Activated CD4-positive, alpha-beta T cell treated with anti-CD3 and anti-CD28 coated beads, Interleukin-2, amount 10 ng/mL, durations not matched to agents 7 days and 5 days (primary cell): Measurements from ENCODE around the gene HSP90AA1. TPM values are rescaled to one million over a fixed set of nuclear protein-coding genes. Genes with fewer than 3 reads are reported as not detected.
"Not testable (repeated sequence)": the region's sequence is repeated elsewhere in the genome, so short reads cannot be mapped to it uniquely, and the experiment has no call there.

Experiments used
- CTCF ChIA-PET: fragments of 350-600 bp; sonication (Branson Sonifier 250); formaldehyde crosslinking; loops from one replicate; lab custom pipeline; 2021; ENCODE audit warnings: antibody characterized with exemption; lab: Charles Lee
- POLR2A ChIA-PET: fragments of 350-600 bp; sonication (Branson Sonifier 250); formaldehyde crosslinking; loops from one replicate; lab custom pipeline; 2021; ENCODE audit warnings: antibody characterized with exemption; lab: Charles Lee
- DNase-seq: peaks from one replicate; pipeline ENCODE4 v3.0.0-alpha.2; 2020
- H3K27ac Mint-ChIP-seq: one replicate; pipeline ENCODE4 v1.8.0; 2021; ENCODE audit warnings: mild to moderate bottlenecking, moderate library complexity, mixed read lengths
- H3K27me3 Mint-ChIP-seq: one replicate; pipeline ENCODE4 v1.8.0; 2021; ENCODE audit warnings: mixed read lengths
- H3K36me3 Mint-ChIP-seq: one replicate; pipeline ENCODE4 v1.8.0; 2021; ENCODE audit warnings: low read depth, mixed read lengths
- H3K4me1 Mint-ChIP-seq: one replicate; pipeline ENCODE4 v1.8.0; 2021; ENCODE audit warnings: mixed read lengths
- H3K4me3 Mint-ChIP-seq: one replicate; pipeline ENCODE4 v1.8.0; 2021; ENCODE audit warnings: mild to moderate bottlenecking, moderate library complexity, mixed read lengths
- H3K9me3 Mint-ChIP-seq: one replicate; pipeline ENCODE4 v1.8.0; 2021; ENCODE audit warnings: mixed read lengths
- total RNA-seq, 2 experiments: library from RNA; stranded (reverse); gene quantifications; one replicate each; pipeline ENCODE4 v1.2.3, GENCODE V29; 2021

Gene HSP90AA1
- total RNA-seq, result 100 to 1,000 TPM; 527 to 575 TPM

DNA sequence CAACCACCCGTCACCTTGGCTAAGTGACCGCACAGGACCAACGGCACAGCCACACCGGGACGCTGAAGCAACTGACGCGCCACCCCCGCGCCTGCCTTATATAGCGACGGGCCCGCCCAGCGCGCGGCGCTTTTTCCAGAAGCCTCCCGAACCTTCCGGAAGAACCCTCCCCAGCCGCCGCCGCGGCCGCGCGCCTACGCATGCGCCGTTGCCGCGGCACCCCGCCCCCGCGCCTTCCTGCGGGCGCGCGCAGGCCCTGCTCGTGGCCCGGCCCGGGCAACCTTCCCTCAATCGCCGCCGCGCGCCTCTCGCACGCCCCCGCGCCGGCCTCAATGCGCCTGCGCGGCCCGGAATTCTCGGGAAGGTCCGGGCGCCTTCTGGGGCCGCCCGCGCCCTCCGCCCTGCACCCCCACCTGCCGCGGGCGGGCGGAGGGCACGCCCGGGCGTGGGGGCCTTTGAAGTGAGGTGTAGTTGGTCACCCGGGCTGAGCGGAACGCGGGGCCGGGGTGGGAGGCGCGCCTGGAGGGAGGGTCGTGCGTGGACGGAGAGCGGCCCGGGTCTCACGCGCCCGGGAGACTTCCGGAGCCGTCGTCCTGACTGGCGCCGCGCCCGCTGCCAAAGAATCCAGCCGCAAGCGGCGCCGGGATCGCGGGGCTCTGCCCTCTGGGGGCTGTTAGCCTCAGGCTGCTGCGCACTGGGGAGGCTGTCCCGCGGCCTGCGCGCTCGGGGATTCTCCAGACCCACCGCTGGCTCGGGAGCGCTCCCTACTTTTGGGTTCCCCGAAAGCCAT, at the start of gene HSP90AA1:
Gene HSP90AA1, minus strand, starts transcription at position 73 of the 790 bp plus-strand sequence. CDS start 666 bp downstream, outside the sequence.
- H3K4me3 Mint-ChIP-seq, result peak within 1 kb of the TSS; percentile 97
- ChIA-PET POLR2A (no interaction called here), CTCF (interaction anchor here (0.6 to 0.7 kb wide), 4 partner anchors 38 to 647 kb away, joined by 3 read pairs; no protein-coding TSS in a partner anchor)
- H3K27ac Mint-ChIP-seq, result peak within 1 kb of the TSS; percentile 91
- no peaks in the 10 kb centered on the region for H3K9me3 Mint-ChIP-seq
- DNase-seq, result peak; percentile 94
- H3K36me3 Mint-ChIP-seq, result peaks cover 42% of the 10 kb centered on the region
- H3K4me1 Mint-ChIP-seq, result peaks cover 62% of the 10 kb centered on the region
- no peaks in the 10 kb centered on the region for H3K27me3 Mint-ChIP-seq

DNA sequence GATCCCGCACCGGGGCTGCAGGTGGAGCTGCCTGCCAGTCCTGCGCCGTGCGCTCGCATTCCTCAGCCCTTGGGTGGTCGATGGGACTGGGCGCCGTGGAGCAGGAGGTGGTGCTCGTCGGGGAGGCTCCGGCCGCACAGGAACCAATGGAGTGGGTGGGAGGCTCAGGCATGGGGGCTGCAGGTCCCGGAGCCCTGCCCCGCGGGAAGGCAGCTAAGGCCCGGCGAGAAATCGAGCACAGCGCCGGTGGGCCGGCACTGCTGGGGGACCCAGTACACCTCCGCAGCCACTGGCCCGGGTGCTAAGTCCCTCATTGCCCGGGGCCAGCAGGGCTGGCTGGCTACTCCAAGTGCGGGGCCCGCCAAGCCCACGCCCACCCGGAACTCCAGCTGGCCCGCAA, 48.6 kb upstream of the HSP90AA1 start:
- CTCF ChIA-PET, H3K9me3 Mint-ChIP-seq, H3K27me3 Mint-ChIP-seq, POLR2A ChIA-PET, H3K4me3 Mint-ChIP-seq, H3K27ac Mint-ChIP-seq, H3K36me3 Mint-ChIP-seq, DNase-seq: not testable (repeated sequence)
- peaks cover 13% of the 10 kb centered on the region for H3K4me1 Mint-ChIP-seq

DNA sequence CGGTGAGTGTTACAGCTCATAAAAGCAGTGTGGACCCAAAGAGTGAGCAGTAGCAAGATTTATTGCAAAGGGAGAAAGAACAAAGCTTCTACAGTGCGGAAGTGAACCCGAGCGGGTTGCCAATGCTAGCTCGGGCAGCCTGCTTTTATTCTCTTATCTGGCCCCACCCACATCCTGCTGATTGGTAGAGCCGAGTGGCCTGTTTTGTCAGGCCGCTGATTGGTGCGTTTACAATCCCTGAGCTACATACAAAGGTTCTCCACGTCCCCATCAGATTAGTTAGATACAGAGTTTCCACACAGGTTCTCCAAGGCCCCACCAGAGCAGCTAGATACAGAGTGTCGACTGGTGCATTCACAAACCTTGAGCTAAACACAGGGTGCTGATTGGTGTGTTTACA, 47.9 kb upstream of the HSP90AA1 start:
- POLR2A ChIA-PET, DNase-seq, H3K4me3 Mint-ChIP-seq, H3K27me3 Mint-ChIP-seq, H3K36me3 Mint-ChIP-seq, H3K27ac Mint-ChIP-seq, H3K9me3 Mint-ChIP-seq: not testable (repeated sequence)
- CTCF ChIA-PET, result interaction anchor here (0.9 kb wide), 1 partner anchor 390 kb away, joined by 3 read pairs; no protein-coding TSS in a partner anchor
- H3K4me1 Mint-ChIP-seq, result peaks cover 13% of the 10 kb centered on the region

DNA sequence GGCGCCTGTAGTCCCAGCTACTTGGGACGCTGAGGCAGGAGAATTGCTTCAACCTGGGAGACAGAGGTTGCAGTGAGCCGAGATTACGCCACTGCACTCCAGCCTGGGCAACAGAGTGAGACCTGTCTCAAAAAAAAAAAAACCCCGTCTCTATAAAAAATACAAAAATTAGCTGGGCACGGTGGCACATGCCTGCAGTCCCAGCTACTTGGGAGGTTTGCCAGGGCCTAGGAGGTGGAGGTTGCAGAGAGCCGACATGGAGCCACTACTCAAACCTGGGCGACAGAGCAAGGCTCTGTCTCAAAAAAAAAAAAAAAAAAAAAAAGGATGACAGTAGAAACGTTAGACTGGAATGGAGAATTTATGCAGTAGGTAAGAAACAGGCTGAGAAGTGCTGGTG, 47.2 kb upstream of the HSP90AA1 start:
- DNase-seq, POLR2A ChIA-PET, H3K9me3 Mint-ChIP-seq, H3K4me3 Mint-ChIP-seq, H3K36me3 Mint-ChIP-seq, H3K27me3 Mint-ChIP-seq, H3K27ac Mint-ChIP-seq: not testable (repeated sequence)
- CTCF ChIA-PET, result interaction anchor here (0.9 kb wide), 1 partner anchor 391 kb away, joined by 3 read pairs; no protein-coding TSS in a partner anchor
- H3K4me1 Mint-ChIP-seq, result peaks cover 12% of the 10 kb centered on the region

DNA sequence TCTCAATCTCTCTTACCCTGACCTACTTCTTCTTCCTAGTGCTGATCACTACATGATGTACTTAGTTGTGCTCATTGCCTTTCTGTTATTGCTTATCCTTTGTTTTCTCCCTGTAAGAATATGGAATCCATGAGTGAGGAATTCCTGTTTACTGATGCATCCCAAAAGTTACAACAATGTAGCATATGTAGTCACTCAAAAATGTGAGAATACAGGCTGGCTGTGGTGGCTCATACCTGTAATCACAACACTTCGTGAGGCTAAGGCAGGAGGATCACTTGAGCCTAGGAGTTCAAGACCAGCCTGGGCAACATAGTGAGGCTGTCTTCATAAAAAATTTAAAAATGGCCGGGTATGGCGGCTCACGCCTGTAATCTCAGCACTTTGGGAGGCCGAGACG, 44.9 kb upstream of the HSP90AA1 start:
- H3K27ac Mint-ChIP-seq, result no peak overlapping the region

DNA sequence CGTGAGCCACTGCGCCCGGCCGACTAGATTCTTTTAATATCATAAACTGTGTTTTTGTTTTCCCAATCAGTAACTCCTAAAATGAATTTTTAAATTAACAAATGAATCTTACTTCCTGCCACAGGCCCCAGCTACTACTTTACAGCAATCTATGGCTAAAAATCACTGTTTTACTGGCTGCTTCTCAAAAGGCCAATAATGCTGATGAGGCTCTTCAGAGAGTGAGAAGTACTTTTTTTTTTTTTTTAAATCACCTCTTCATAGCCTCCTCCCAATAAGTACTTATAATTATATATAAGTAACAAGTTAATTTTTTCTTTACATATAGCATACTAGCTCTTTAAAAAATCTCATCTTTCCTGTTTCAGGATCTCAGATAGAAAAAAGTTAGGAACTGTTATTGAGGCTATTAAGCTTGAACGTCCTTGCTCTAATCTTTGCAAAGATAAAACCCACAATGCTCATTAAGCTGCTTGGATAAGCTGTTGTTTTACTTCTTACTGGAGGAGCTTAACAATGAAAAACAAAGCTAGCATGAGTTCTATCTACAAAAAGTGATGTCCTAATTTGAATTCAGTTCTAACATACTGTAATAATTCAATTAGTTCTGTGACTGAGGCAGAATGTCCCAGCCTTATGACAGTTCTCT, 40.1 kb upstream of the HSP90AA1 start:
- Mint-ChIP-seq H3K4me1 (no peaks in the 10 kb centered on the region), H3K36me3 (no peaks in the 10 kb centered on the region), H3K27ac (no peak overlapping the region), H3K4me3 (no peak overlapping the region), H3K9me3 (no peaks in the 10 kb centered on the region), H3K27me3 (no peaks in the 10 kb centered on the region)
- CTCF ChIA-PET, result interaction anchor here (0.6 to 0.8 kb wide), 3 partner anchors 12 to 1659 kb away, joined by 3 to 5 read pairs (median 4); no protein-coding TSS in a partner anchor
- no peak for DNase-seq
- POLR2A ChIA-PET, result no interaction called here

More for the DNA sequence above, 44.9 kb upstream of the HSP90AA1 start:
- no peaks in the 10 kb centered on the region for H3K27me3 Mint-ChIP-seq
- H3K9me3 Mint-ChIP-seq, result no peaks in the 10 kb centered on the region
- peaks cover 3% of the 10 kb centered on the region for H3K4me1 Mint-ChIP-seq
- ChIA-PET POLR2A (no interaction called here), CTCF (no interaction called here)
- DNase-seq, result no peak
- peaks cover 7% of the 10 kb centered on the region for H3K36me3 Mint-ChIP-seq
- H3K4me3 Mint-ChIP-seq, result no peak overlapping the region

DNA sequence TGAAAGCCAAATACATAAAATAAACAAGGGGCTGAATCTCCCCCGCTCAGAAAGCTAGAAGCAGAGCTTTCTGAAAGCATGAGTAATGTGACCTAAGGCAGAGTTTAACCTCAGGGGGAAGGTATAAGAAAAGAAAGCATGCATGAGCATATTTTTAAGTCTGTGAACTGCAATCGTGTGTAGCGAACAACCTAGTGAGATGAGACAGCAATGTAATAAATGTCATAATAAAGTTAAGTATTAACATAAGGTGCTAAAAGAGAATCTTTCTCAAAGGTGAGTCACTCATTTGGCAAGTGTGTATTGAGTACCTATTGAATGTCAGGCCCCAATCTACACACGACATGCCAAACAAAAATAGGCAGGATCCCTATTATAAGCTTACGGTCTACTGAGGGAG, 38.7 kb upstream of the HSP90AA1 start:
- POLR2A ChIA-PET, result no interaction called here
- Mint-ChIP-seq H3K9me3 (no peaks in the 10 kb centered on the region), H3K4me3 (no peak overlapping the region), H3K27ac (no peak overlapping the region), H3K36me3 (no peaks in the 10 kb centered on the region), H3K27me3 (no peaks in the 10 kb centered on the region), H3K4me1 (no peaks in the 10 kb centered on the region)
- DNase-seq, result no peak
- CTCF ChIA-PET, result interaction anchor here (1.1 kb wide), 1 partner anchor 133 kb away, joined by 4 read pairs; no protein-coding TSS in a partner anchor

DNA sequence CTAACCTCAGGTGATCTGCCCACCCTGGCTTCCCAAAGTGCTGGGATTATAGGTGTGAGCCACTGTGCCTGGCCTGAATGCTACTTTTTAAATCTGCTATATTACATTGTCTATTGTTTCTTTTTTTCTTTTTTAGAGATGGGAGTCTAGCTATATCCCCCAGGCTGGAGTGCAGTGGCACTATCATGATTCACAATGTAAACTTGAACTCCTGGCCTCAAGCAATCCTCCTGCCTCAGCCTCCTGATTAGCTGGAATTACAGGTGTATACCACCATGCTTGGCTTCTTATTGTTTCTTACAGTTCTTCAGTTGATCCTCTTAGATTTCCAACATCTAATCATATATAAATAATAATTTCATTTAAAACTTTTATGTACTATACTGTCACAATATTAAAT, 37.6 kb upstream of the HSP90AA1 start:
- Mint-ChIP-seq H3K9me3 (no peaks in the 10 kb centered on the region), H3K27ac (no peak overlapping the region), H3K4me1 (no peaks in the 10 kb centered on the region), H3K36me3 (no peaks in the 10 kb centered on the region), H3K4me3 (no peak overlapping the region), H3K27me3 (no peaks in the 10 kb centered on the region)
- CTCF ChIA-PET, result interaction anchor here (1.1 kb wide), 1 partner anchor 131 kb away, joined by 4 read pairs; no protein-coding TSS in a partner anchor
- POLR2A ChIA-PET, result no interaction called here
- DNase-seq, result no peak

DNA sequence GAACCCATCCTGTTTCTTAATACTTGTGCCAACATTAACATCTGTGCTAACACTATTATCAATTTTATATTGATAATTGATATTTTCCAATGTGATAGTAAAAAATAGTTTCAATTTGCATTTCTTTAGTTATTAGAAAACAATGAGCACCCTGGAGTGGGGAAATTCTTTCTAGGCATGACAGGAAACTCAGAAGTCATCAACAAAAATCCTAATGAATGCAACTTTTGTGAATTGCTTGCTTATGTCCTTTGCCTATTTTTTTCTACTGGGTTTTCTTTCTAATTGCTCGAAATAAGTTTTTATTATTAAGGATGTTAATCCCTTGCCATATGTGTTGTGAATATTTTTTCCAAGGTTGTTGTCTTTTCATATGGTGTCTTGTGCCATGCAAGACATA, 34.7 kb upstream of the HSP90AA1 start:
- no peaks in the 10 kb centered on the region for H3K4me1 Mint-ChIP-seq
- H3K27me3 Mint-ChIP-seq, result no peaks in the 10 kb centered on the region
- ChIA-PET POLR2A (no interaction called here), CTCF (no interaction called here)
- H3K9me3 Mint-ChIP-seq, result peaks cover 4% of the 10 kb centered on the region
- H3K4me3 Mint-ChIP-seq, result no peak overlapping the region
- peaks cover 2% of the 10 kb centered on the region for H3K36me3 Mint-ChIP-seq
- no peak overlapping the region for H3K27ac Mint-ChIP-seq
- DNase-seq, result no peak

DNA sequence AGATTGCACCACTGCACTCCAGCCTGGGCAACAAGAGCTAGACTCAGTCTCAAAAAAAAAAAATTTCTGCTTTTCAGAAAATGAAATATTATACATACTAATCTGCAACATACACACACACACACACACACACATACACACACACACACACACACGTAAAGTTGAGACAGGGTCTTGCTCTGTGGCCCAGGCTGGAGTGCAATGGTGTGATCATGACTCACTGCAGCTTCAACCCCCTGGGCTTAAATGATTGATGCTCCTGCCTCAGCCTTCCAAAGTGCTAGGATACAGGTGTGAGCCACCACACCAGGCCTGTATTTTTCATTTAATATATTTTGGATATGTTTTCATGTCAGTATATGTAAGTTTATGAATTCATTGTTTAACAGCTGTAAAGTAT, 34.0 kb upstream of the HSP90AA1 start:
- DNase-seq, result no peak
- H3K36me3 Mint-ChIP-seq, result peaks cover 3% of the 10 kb centered on the region
- ChIA-PET CTCF (interaction anchor here (0.6 kb wide), 1 partner anchor 47 kb away, joined by 6 read pairs; no protein-coding TSS in a partner anchor), POLR2A (no interaction called here)
- no peak overlapping the region for H3K27ac Mint-ChIP-seq
- no peaks in the 10 kb centered on the region for H3K4me1 Mint-ChIP-seq
- peaks cover 4% of the 10 kb centered on the region for H3K9me3 Mint-ChIP-seq
- H3K27me3 Mint-ChIP-seq, result no peaks in the 10 kb centered on the region
- no peak overlapping the region for H3K4me3 Mint-ChIP-seq

DNA sequence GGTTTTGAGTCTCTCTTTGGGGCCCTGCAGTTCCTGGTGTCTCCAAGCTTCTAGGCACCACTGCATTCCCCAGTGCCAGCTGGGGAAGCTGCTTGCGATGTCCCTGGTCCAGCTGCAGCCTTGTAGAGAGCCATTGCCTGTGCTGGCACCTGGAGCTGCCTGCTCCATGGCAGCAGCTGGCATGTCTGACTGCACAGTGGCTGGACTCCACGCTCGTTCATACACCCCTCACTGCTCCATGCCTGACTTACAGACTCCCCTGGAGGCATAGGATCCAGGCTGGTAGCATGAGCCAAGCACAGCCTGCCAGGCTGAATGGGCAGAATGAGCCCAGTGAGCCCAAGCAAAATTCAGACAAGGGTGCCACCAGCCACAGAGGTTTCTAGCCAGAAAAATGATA, 31.0 kb upstream of the HSP90AA1 start:
- no peaks in the 10 kb centered on the region for H3K27me3 Mint-ChIP-seq
- H3K27ac Mint-ChIP-seq, result no peak overlapping the region
- POLR2A ChIA-PET, result no interaction called here
- CTCF ChIA-PET, result interaction anchor here (1.4 kb wide), 1 partner anchor 17 kb away, joined by 3 read pairs; no protein-coding TSS in a partner anchor
- peaks cover 4% of the 10 kb centered on the region for H3K9me3 Mint-ChIP-seq
- peaks cover 3% of the 10 kb centered on the region for H3K36me3 Mint-ChIP-seq
- no peak for DNase-seq
- no peak overlapping the region for H3K4me3 Mint-ChIP-seq
- no peaks in the 10 kb centered on the region for H3K4me1 Mint-ChIP-seq

DNA sequence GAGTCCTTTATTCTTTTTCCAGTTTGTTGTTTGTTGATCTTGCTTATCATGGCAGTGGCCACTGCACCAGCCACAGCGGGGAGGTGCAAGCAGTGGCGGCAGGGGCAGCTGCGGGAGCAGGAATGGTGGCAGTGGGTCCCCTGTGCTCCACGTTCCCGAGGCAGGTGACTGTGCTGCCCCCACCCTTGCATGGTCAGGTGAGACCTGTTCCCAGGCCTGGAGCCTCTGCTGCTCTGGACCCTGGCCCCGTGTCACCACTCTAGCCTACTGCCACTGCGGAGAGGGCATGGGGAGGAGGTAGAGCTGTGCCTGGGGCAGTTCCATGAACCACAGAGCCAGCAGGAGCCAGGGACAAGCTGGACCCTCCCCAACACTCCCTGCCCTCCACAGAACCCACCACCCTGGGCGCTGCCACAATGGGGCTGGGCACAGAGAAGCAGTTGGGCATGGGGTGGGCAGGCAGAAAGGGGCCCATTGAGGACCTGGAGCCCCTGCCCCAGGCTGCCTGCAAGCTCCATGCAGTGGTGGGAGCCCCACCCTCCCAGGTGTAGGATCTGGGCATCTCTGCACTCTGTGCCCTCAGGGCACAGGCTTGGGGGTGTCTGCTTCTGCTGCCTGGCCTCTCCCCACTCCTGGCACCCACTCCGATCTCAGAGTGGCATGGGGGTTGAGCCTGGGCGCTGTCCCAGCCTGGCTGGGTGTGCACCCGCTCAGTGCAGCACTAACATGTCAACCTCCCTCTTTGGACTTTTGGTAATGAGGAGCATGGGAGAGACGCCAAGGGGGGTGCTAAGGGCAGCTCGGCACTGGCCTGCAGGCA, 29.7 kb upstream of the HSP90AA1 start:
- no peak overlapping the region for H3K4me3 Mint-ChIP-seq
- CTCF ChIA-PET, result interaction anchor here (0.6 to 1.4 kb wide), 3 partner anchors 15 to 1892 kb away, joined by 3 to 4 read pairs (median 3); no protein-coding TSS in a partner anchor
- POLR2A ChIA-PET, result interaction anchor here (0.7 kb wide), 1 partner anchor 109 kb away, joined by 3 read pairs; no protein-coding TSS in a partner anchor
- no peaks in the 10 kb centered on the region for H3K27me3 Mint-ChIP-seq
- H3K4me1 Mint-ChIP-seq, result no peaks in the 10 kb centered on the region
- H3K36me3 Mint-ChIP-seq, result peaks cover 3% of the 10 kb centered on the region
- H3K9me3 Mint-ChIP-seq, result peaks cover 4% of the 10 kb centered on the region
- no peak overlapping the region for H3K27ac Mint-ChIP-seq
- no peak for DNase-seq
